HepG2 (cell line): Measurements from ENCODE around the gene DOK4. TPM values are rescaled to one million over a fixed set of nuclear protein-coding genes. Genes with fewer than 3 reads are reported as not detected.

ENCODE experiments used
- AHR ChIP-seq: IDR thresholded peaks from 2 replicates; pipeline ENCODE4 v1.6.1; 2018; ENCODE audit warnings: missing genetic modification reagents, missing compliant biosample characterization
- GMEB1 ChIP-seq: sonication (generic); formaldehyde crosslinking; IDR thresholded peaks from 2 replicates; pipeline ENCODE4 v1.5.1; 2020; ENCODE audit warnings: missing genetic modification reagents, mild to moderate bottlenecking, borderline replicate concordance
- KDM4B ChIP-seq: sonication (generic); formaldehyde crosslinking; IDR thresholded peaks from 2 replicates; pipeline ENCODE4 v1.4.0; 2020; ENCODE audit warnings: missing genetic modification reagents
- KDM5A ChIP-seq: fragments of 200-600 bp; sonication (generic); IDR thresholded peaks from 2 replicates; pipeline ENCODE4 v1.7.0; 2018; ENCODE audit warnings: antibody characterized with exemption, mild to moderate bottlenecking, low read length, borderline replicate concordance
- MEIS2 ChIP-seq: sonication (generic); formaldehyde crosslinking; IDR thresholded peaks from 2 replicates; pipeline ENCODE4 v1.9.0; 2021; ENCODE audit warnings: mild to moderate bottlenecking, missing genetic modification reagents
- NFATC3 ChIP-seq: sonication (generic); formaldehyde crosslinking; IDR thresholded peaks from 2 replicates; pipeline ENCODE4 v1.5.1; 2020; ENCODE audit warnings: mild to moderate bottlenecking, missing genetic modification reagents
- NFKB2 ChIP-seq: sonication (generic); formaldehyde crosslinking; IDR thresholded peaks from 2 replicates; pipeline ENCODE4 v1.4.0; 2020; ENCODE audit warnings: missing genetic modification reagents, borderline replicate concordance
- NR3C1 ChIP-seq: sonication (generic); formaldehyde crosslinking; IDR thresholded peaks from 2 replicates; pipeline ENCODE4 v1.4.0; 2020; ENCODE audit warnings: missing genetic modification reagents
- PHB2 ChIP-seq: fragments of 450-650 bp; IDR thresholded peaks from 2 replicates; pipeline ENCODE4 v1.6.1; 2018; ENCODE audit not compliant: partially characterized antibody
- RFXAP ChIP-seq: sonication (generic); formaldehyde crosslinking; IDR thresholded peaks from 2 replicates; pipeline ENCODE4 v1.4.0; 2020; ENCODE audit warnings: missing genetic modification reagents, borderline replicate concordance
- TBP ChIP-seq: sonication (generic); formaldehyde crosslinking; IDR thresholded peaks from 2 replicates; pipeline ENCODE4 v1.5.0; 2020; ENCODE audit warnings: missing genetic modification reagents
- YEATS2 ChIP-seq: sonication (generic); formaldehyde crosslinking; IDR thresholded peaks from 2 replicates; pipeline ENCODE4 v1.4.0; 2020; ENCODE audit warnings: missing genetic modification reagents, borderline replicate concordance
- ZNF17 ChIP-seq: sonication (generic); formaldehyde crosslinking; IDR thresholded peaks from 2 replicates; pipeline ENCODE4 v1.5.0; 2020; ENCODE audit warnings: mild to moderate bottlenecking, missing genetic modification reagents
- ZNF232 ChIP-seq: sonication (generic); formaldehyde crosslinking; IDR thresholded peaks from 2 replicates; pipeline ENCODE4 v1.4.0; 2020; ENCODE audit warnings: missing genetic modification reagents, borderline replicate concordance
- ZNF724P ChIP-seq: sonication (generic); formaldehyde crosslinking; IDR thresholded peaks from 2 replicates; pipeline ENCODE4 v1.8.0; 2022; ENCODE audit warnings: missing genetic modification reagents, borderline replicate concordance
- ZNF772 ChIP-seq: sonication (generic); formaldehyde crosslinking; IDR thresholded peaks from 2 replicates; pipeline ENCODE4 v1.5.0; 2020; ENCODE audit warnings: mild to moderate bottlenecking, missing genetic modification reagents
- polyA plus RNA-seq, 8 experiments: library from polyadenylated mRNA; depleted of rRNA in 3 of 8; stranded (reverse) in 7 of 8; unstranded in 1 of 8; fragments of >200 nt; fragmentation: Illumina TruSeq in 4 of 8; extraction: Trizol in 4 of 8; gene quantifications; 2 replicates each; pipeline versions ENCODE4 v1.2.1 to v1.2.3, GENCODE V29; 2011 to 2016; ENCODE audit warnings: low read depth in 4 of 8, missing spikeins in 1 of 8, mixed read lengths in 1 of 8; ENCODE audit not compliant: insufficient read depth in 1 of 8
- total RNA-seq, 5 experiments: library from RNA; depleted of rRNA; stranded (reverse); fragments of >200 nt; fragmentation: Illumina TruSeq; extraction: Trizol; gene quantifications; 2 replicates each; pipeline ENCODE4 v1.2.3, GENCODE V29; 2016; ENCODE audit warnings: low read depth in 1 of 5

Gene DOK4
- total and polyA plus RNA-seq, 2 of the 13 experiments (the other 11 are each of a cell fraction or from before 2014, with no cell fraction given), result 52.7 to 70.0 TPM

DNA sequence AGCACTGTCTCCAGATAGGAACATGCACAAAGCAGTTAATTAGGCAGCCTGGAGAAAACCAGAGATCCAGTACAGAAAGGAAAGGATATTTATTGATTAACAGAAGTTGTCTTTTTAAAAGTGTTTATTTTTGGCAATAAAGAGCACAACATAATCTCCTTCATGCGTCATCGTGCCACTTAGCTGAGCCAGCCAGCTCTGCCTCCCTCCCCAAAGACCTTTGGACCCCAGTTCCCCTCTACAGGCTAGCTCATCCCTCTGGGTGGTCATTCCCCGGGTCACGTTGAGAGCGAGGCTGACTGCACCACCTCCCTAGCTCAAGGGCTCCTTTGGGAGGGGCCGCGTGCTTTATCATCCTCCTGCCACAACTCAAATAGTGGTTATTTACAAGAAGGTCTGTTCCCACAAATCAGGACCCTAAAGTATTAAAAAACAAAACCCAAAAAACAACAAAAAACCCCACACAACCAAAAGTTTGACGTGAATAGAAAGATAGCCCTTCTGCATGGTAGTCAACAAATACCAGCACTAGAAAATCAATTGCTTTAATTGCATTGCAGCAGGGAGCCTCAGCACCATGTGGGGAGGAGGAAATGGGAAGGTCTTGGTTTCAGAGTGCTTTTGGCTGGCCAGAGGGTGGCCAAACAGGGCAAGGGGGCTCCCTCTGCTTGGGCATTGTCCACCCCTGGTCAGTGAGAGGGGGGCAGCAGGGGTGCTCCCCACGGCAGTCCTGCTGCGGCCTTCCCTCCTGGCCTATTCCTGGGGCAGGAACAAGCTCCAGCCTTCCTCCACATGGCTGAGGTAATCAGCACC is 14.2 kb downstream of the DOK4 start (continued):
- no peak; the same call in 1 of the 2 replicates for TF ChIP-seq YEATS2 (CRISPR knock-in tag)
- TF ChIP-seq ZNF724P (CRISPR knock-in tag), result no peak
- TF ChIP-seq MEIS2 (CRISPR knock-in tag), result peak; percentile 58; the same call in 1 of the 2 replicates
- TF ChIP-seq NR3C1 (CRISPR knock-in tag), result no peak
- no peak for TF ChIP-seq PHB2
- peak; percentile 87 for TF ChIP-seq RFXAP
- no peak for TF ChIP-seq AHR
- TF ChIP-seq ZNF772, result no peak
- TF ChIP-seq TBP (CRISPR knock-in tag), result no peak
- TF ChIP-seq NFATC3 (CRISPR knock-in tag), result 0 out of 2 replicates have a peak, but pooled peaks have one; percentile 57
- TF ChIP-seq GMEB1, result peak; percentile 62; the same call in 1 of the 2 replicates
- TF ChIP-seq KDM4B (CRISPR knock-in tag), result peak; percentile 78; the same call in 1 of the 2 replicates
- TF ChIP-seq KDM5A, result no peak
- no peak for TF ChIP-seq ZNF17 (CRISPR knock-in tag)
- peak; percentile 50; the same call in 1 of the 2 replicates for TF ChIP-seq NFKB2 (CRISPR knock-in tag)
- peak; percentile 51; the same call in 1 of the 2 replicates for TF ChIP-seq ZNF232 (CRISPR knock-in tag)
